Measurements from ENCODE around the gene RALGPS1.

Gene RALGPS1

GRCh38 chr9:127102176-127102575 lies 187.6 kb downstream of the RALGPS1 start:
- no peak for DNase-seq

GRCh38 chr9:127102788-127103187 lies 188.2 kb downstream of the RALGPS1 start:
- no peak for DNase-seq
- no peaks in the 10 kb centered on the region for H3K9me3 Mint-ChIP-seq
- no peak overlapping the region for H3K27ac Mint-ChIP-seq
- peaks cover 24% of the 10 kb centered on the region for H3K36me3 Mint-ChIP-seq (ENCODE audit: low read depth)
- TF ChIP-seq, protein P1, sequence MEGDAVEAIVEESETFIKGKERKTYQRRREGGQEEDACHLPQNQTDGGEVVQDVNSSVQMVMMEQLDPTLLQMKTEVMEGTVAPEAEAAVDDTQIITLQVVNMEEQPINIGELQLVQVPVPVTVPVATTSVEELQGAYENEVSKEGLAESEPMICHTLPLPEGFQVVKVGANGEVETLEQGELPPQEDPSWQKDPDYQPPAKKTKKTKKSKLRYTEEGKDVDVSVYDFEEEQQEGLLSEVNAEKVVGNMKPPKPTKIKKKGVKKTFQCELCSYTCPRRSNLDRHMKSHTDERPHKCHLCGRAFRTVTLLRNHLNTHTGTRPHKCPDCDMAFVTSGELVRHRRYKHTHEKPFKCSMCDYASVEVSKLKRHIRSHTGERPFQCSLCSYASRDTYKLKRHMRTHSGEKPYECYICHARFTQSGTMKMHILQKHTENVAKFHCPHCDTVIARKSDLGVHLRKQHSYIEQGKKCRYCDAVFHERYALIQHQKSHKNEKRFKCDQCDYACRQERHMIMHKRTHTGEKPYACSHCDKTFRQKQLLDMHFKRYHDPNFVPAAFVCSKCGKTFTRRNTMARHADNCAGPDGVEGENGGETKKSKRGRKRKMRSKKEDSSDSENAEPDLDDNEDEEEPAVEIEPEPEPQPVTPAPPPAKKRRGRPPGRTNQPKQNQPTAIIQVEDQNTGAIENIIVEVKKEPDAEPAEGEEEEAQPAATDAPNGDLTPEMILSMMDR (IDR thresholded peaks at IDR 0.05), result no peak
- H3K27me3 Mint-ChIP-seq (ENCODE audit: low read depth, poor library complexity), result peaks cover 4% of the 10 kb centered on the region
- peaks cover 24% of the 10 kb centered on the region for H3K4me1 Mint-ChIP-seq
- H3K4me3 Mint-ChIP-seq, result no peak overlapping the region

More at GRCh38 chr9:127102176-127102575, 187.6 kb downstream of the RALGPS1 start:
- Mint-ChIP-seq H3K27me3 (ENCODE audit: low read depth, poor library complexity) (peaks cover 4% of the 10 kb centered on the region), H3K9me3 (no peaks in the 10 kb centered on the region), H3K4me1 (peaks cover 24% of the 10 kb centered on the region), H3K4me3 (no peak overlapping the region), H3K27ac (no peak overlapping the region), H3K36me3 (ENCODE audit: low read depth) (peaks cover 23% of the 10 kb centered on the region)
- TF ChIP-seq, protein P1 (IDR thresholded peaks at IDR 0.05), result no peak

DNA sequence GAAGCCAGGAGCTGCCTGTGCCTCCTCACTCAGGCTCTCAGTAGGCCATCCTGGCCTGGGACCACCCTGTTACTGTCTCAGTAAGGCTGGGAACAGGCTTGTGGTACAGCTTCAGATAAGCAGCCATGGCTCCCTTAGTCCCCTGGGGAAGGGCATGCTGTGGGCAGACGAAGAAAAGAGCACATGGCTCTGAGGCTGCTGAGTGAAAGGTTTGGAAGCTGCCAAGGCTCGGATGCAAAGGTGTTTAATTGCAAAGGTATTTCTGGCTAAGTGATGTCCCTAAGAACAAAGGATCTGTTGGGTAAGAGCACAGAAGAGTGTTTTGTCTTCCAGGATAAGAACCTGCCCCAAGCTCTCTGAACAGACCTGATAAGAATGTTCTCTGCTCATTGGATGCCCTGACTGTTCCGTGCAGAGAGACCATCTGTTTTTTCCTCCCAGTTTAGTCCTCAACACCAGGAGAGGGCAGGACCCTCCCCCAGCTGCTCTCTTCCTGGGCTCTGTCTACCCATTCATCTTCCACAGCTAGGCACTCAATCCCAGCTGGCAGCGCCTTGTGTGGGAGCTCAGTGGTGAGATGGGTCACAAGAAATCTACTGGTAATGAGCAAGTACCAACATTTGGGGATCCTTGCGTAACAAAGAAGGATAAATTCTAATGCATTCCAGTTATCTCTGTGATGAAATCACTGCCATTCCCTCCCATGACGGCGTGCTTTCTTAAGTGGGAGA lies 190.2 kb downstream of the RALGPS1 start:
- H3K27ac Mint-ChIP-seq, result peak overlapping the region; percentile 27
- no peaks in the 10 kb centered on the region for H3K27me3 Mint-ChIP-seq (ENCODE audit: low read depth, poor library complexity)
- no peaks in the 10 kb centered on the region for H3K9me3 Mint-ChIP-seq
- TF ChIP-seq, protein P1 (IDR thresholded peaks at IDR 0.05), result no peak
- peaks cover 31% of the 10 kb centered on the region for H3K36me3 Mint-ChIP-seq (ENCODE audit: low read depth)
- DNase-seq, result no peak
- H3K4me3 Mint-ChIP-seq, result no peak overlapping the region
- peaks cover 20% of the 10 kb centered on the region for H3K4me1 Mint-ChIP-seq

- Mint-ChIP-seq H3K4me1 (peaks cover 30% of the 10 kb centered on the region), H3K36me3 (ENCODE audit: low read depth) (peaks cover 35% of the 10 kb centered on the region), H3K27ac (no peak overlapping the region), H3K27me3 (ENCODE audit: low read depth, poor library complexity) (no peaks in the 10 kb centered on the region), H3K4me3 (no peak overlapping the region), H3K9me3 (no peaks in the 10 kb centered on the region)
- no peak for DNase-seq
- TF ChIP-seq, protein P1 (IDR thresholded peaks at IDR 0.05), result no peak
These were observed 191.4 kb downstream of the RALGPS1 start for GRCh38 chr9:127105805-127106465.

- no peak overlapping the region for H3K27ac Mint-ChIP-seq
- peaks cover 38% of the 10 kb centered on the region for H3K36me3 Mint-ChIP-seq (ENCODE audit: low read depth)
- no peak overlapping the region for H3K4me3 Mint-ChIP-seq
- H3K27me3 Mint-ChIP-seq (ENCODE audit: low read depth, poor library complexity), result no peaks in the 10 kb centered on the region
- peaks cover 34% of the 10 kb centered on the region for H3K4me1 Mint-ChIP-seq
- TF ChIP-seq, protein P1 (IDR thresholded peaks at IDR 0.05), result no peak
- H3K9me3 Mint-ChIP-seq, result no peaks in the 10 kb centered on the region
- DNase-seq, result no peak
These were observed 191.9 kb downstream of the RALGPS1 start for GRCh38 chr9:127106466-127106855.

All from nephron progenitor cell (in vitro differentiated cells).